ENCODE data around the gene ALLC.

DNA sequence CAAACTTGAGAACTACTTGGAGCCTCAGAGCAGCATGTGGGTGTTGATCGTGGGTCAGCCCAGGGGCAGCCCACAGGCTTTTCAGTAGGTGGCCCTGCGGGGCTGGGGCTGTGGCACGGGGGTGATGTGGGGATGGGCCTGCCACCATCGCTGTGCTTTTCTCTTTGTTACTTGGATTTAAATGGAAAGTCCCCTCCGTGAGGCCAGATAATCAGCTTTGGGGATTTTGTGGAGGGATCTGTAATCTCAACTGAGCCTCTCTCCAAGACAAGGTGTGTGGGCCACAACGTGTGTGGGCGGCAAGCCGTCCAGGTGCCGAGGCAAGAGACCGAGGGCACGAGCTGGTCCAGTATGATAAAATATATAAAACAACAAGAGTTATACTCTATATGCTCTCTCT, 46.4 kb upstream of the ALLC start:
- TF ChIP-seq, protein P1, sequence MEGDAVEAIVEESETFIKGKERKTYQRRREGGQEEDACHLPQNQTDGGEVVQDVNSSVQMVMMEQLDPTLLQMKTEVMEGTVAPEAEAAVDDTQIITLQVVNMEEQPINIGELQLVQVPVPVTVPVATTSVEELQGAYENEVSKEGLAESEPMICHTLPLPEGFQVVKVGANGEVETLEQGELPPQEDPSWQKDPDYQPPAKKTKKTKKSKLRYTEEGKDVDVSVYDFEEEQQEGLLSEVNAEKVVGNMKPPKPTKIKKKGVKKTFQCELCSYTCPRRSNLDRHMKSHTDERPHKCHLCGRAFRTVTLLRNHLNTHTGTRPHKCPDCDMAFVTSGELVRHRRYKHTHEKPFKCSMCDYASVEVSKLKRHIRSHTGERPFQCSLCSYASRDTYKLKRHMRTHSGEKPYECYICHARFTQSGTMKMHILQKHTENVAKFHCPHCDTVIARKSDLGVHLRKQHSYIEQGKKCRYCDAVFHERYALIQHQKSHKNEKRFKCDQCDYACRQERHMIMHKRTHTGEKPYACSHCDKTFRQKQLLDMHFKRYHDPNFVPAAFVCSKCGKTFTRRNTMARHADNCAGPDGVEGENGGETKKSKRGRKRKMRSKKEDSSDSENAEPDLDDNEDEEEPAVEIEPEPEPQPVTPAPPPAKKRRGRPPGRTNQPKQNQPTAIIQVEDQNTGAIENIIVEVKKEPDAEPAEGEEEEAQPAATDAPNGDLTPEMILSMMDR (conservative IDR thresholded peaks at IDR 0.05): no peak
- no peak for TF ChIP-seq ZFX (IDR thresholded peaks at IDR 0.05)

Data from C4-2B (cell line).